IMR-90 (cell line): ENCODE results near the gene SLC19A1. TPM values are rescaled to one million over a fixed set of nuclear protein-coding genes. Genes with fewer than 3 reads are reported as not detected.

Experiments used
- ATAC-seq: fragments of 200-7000 bp; cut with Tn5 transposase; 2 replicates; pipeline ENCODE4 v1.9.1; 2020; ENCODE audit warnings: low read depth, mild to moderate bottlenecking, moderate library complexity
- BruUV-seq: library from RNA; stranded (reverse); fragments of 400-500 nt; replicated peaks from 2 replicates; lab custom pipeline; 2021; lab: Mats Ljungman, UMichigan
- CTCF ChIA-PET: fragments of 300-600 bp; formaldehyde crosslinking; extraction: SDS; loops from one replicate; lab custom pipeline; 2021; ENCODE audit warnings: antibody characterized with exemption; lab: Yijun Ruan, JAX
- POLR2A ChIA-PET: fragments of 300-600 bp; sonication (Branson Sonifier 250); formaldehyde crosslinking; loops from one replicate; lab custom pipeline; 2022; ENCODE audit warnings: antibody characterized with exemption; ENCODE audit not compliant: unreplicated experiment; lab: Charles Lee
- DNase-seq: peaks from one replicate; pipeline ENCODE4 v3.0.0; 2013
- H2AFZ ChIP-seq: replicated peaks from 2 replicates; pipeline ENCODE3; 2013; ENCODE audit warnings: low read length, mild to moderate bottlenecking; ENCODE audit not compliant: poor library complexity
- H2AK5ac ChIP-seq: 2 replicates; pipeline ENCODE4 v1.6.1; 2013; ENCODE audit warnings: low read depth, low read length, inconsistent platforms
- H2AK9ac ChIP-seq: replicated peaks from 2 replicates; pipeline ENCODE3; 2013; ENCODE audit warnings: mild to moderate bottlenecking, low read depth, low read length, moderate library complexity; ENCODE audit not compliant: poor library complexity
- H2BK120ac ChIP-seq: 2 replicates; pipeline ENCODE4 v1.6.1; 2013; ENCODE audit warnings: low read depth, low read length, inconsistent platforms
- H2BK15ac ChIP-seq: 3 replicates; pipeline ENCODE4 v1.6.1; 2013; ENCODE audit warnings: low read depth, low read length, inconsistent platforms
- H2BK20ac ChIP-seq: 2 replicates; pipeline ENCODE4 v1.6.1; 2013; ENCODE audit warnings: low read depth, mild to moderate bottlenecking, inconsistent platforms, low read length, moderate library complexity
- H2BK5ac ChIP-seq: 2 replicates; pipeline ENCODE4 v1.6.1; 2013; ENCODE audit warnings: mild to moderate bottlenecking, low read depth, low read length, inconsistent platforms; ENCODE audit not compliant: poor library complexity, severe bottlenecking
- H3K14ac ChIP-seq: replicated peaks from 2 replicates; pipeline ENCODE4 v1.6.1; 2013; ENCODE audit warnings: low read depth, low read length, inconsistent platforms
- H3K18ac ChIP-seq: 2 replicates; pipeline ENCODE4 v1.6.1; 2013; ENCODE audit warnings: low read depth, low read length, control low read depth
- H3K23ac ChIP-seq: 2 replicates; pipeline ENCODE4 v1.6.1; 2013; ENCODE audit warnings: low read depth, low read length, inconsistent platforms
- H3K27ac ChIP-seq: 2 replicates; pipeline ENCODE4 v1.5.1; 2013; ENCODE audit warnings: mild to moderate bottlenecking, control low read depth, low read length; ENCODE audit not compliant: insufficient read depth
- H3K27me3 ChIP-seq: 2 replicates; pipeline ENCODE4 v1.6.1; 2013; ENCODE audit warnings: low read length; ENCODE audit not compliant: control insufficient read depth, insufficient read depth
- H3K36me3 ChIP-seq: 2 replicates; pipeline ENCODE4 v1.6.1; 2013; ENCODE audit warnings: low read length, mixed read lengths; ENCODE audit not compliant: control insufficient read depth, insufficient read depth
- H3K4ac ChIP-seq: 2 replicates; pipeline ENCODE4 v1.6.1; 2013; ENCODE audit warnings: low read depth, low read length, inconsistent platforms
- H3K4me1 ChIP-seq: 2 replicates; pipeline ENCODE4 v1.6.1; 2013; ENCODE audit warnings: low read length, mixed read lengths; ENCODE audit not compliant: control insufficient read depth, insufficient read depth
- H3K4me2 ChIP-seq: 2 replicates; pipeline ENCODE4 v1.6.1; 2013; ENCODE audit warnings: low read depth, mild to moderate bottlenecking, control low read depth, low read length, moderate library complexity
- H3K4me3 ChIP-seq: 2 replicates; pipeline ENCODE4 v1.5.1; 2013; ENCODE audit warnings: low read depth, mild to moderate bottlenecking, control low read depth, low read length, moderate library complexity; ENCODE audit not compliant: insufficient read depth
- H3K56ac ChIP-seq: 2 replicates; pipeline ENCODE4 v1.6.1; 2013; ENCODE audit warnings: low read length, inconsistent platforms; ENCODE audit not compliant: insufficient read depth; ENCODE audit errors: extremely low read depth
- H3K79me1 ChIP-seq, 2 experiments: 2 replicates each; pipeline ENCODE4 v1.6.1; 2013; ENCODE audit warnings: low read length in 2 of 2, inconsistent platforms in 1 of 2, low read depth in 1 of 2
- H3K9ac ChIP-seq: 2 replicates; pipeline ENCODE4 v1.6.1; 2013; ENCODE audit warnings: low read depth, low read length, control low read depth
- H3K9me1 ChIP-seq: 2 replicates; pipeline ENCODE4 v1.6.1; 2013; ENCODE audit warnings: low read length, inconsistent platforms; ENCODE audit not compliant: insufficient read depth
- H3K9me3 ChIP-seq: 2 replicates; pipeline ENCODE4 v1.6.1; 2013; ENCODE audit warnings: low read length; ENCODE audit not compliant: control insufficient read depth, insufficient read depth
- H4K20me1 ChIP-seq: 2 replicates; pipeline ENCODE4 v1.6.1; 2013; ENCODE audit warnings: low read length, inconsistent platforms; ENCODE audit not compliant: insufficient read depth
- H4K5ac ChIP-seq: 2 replicates; pipeline ENCODE4 v1.6.1; 2013; ENCODE audit warnings: mild to moderate bottlenecking, low read depth, low read length, control low read depth
- H4K8ac ChIP-seq, 2 experiments: 2 replicates each; pipeline ENCODE4 v1.6.1; 2013; ENCODE audit warnings: low read depth in 2 of 2, low read length in 2 of 2, control low read depth in 1 of 2, inconsistent platforms in 1 of 2
- H4K91ac ChIP-seq: 2 replicates; pipeline ENCODE4 v1.6.1; 2013; ENCODE audit warnings: low read depth, low read length, inconsistent platforms; ENCODE audit not compliant: insufficient read depth
- FOS ChIP-seq: fragments of 150-350 bp; IDR thresholded peaks from 2 replicates; pipeline ENCODE4 v1.6.1; 2016; ENCODE audit warnings: low read depth, low read length
- POLR2A ChIP-seq: IDR thresholded peaks from 2 replicates; pipeline ENCODE4 v1.6.1; 2012; ENCODE audit warnings: mild to moderate bottlenecking, low read depth, low read length
- RCOR1 ChIP-seq: IDR thresholded peaks from 2 replicates; pipeline ENCODE4 v1.6.1; 2012; ENCODE audit warnings: mild to moderate bottlenecking, low read length, improper control_type of control experiment; ENCODE audit not compliant: insufficient replicate concordance
- WGBS, 2 experiments: methylation state at CpG; one replicate each; pipeline versions ENCODE4 v1.1.5 to v1.1.7; 2013; ENCODE audit warnings: missing lambda C conversion rate in 2 of 2; ENCODE audit not compliant: insufficient read length in 1 of 2; ENCODE audit errors: extremely low coverage in 2 of 2; 5-methylcytosine and 5-hydroxymethylcytosine counted together
- dilution Hi-C: fragments of 300-500 bp; cut with HindIII; formaldehyde crosslinking; loops from one replicate; pipeline ENCODE4 v1.14.3; 2018; ENCODE audit warnings: low sequenced_read_pairs; ENCODE audit not compliant: unreplicated experiment
- in situ Hi-C: fragments of 300-500 bp; cut with MboI; formaldehyde crosslinking; loops from 3 replicates; pipeline ENCODE4 v1.14.3; 2019; ENCODE audit warnings: low sequenced_read_pairs, inconsistent platforms, mixed read lengths
- intact Hi-C: fragments of 100-400 bp; cut with micrococcal nuclease; formaldehyde crosslinking; loops from 2 replicates; pipeline ENCODE4 v1.10.0; 2022
- polyA plus RNA-seq, 3 experiments: library from polyadenylated mRNA; depleted of rRNA; stranded (reverse); fragments of >200 nt; gene quantifications; 2 replicates each; pipeline ENCODE4 v1.2.3, GENCODE V29; 2012; ENCODE audit warnings: low replicate concordance in 1 of 3
- total RNA-seq: library from RNA; depleted of rRNA; stranded (reverse); fragments of >200 nt; gene quantifications from 2 replicates; pipeline ENCODE4 v1.2.3, GENCODE V29; 2012

Gene SLC19A1
- total and polyA plus RNA-seq, 2 of the 4 experiments (the other 2 are of a cell fraction), result 2.2 to 16.2 TPM

DNA sequence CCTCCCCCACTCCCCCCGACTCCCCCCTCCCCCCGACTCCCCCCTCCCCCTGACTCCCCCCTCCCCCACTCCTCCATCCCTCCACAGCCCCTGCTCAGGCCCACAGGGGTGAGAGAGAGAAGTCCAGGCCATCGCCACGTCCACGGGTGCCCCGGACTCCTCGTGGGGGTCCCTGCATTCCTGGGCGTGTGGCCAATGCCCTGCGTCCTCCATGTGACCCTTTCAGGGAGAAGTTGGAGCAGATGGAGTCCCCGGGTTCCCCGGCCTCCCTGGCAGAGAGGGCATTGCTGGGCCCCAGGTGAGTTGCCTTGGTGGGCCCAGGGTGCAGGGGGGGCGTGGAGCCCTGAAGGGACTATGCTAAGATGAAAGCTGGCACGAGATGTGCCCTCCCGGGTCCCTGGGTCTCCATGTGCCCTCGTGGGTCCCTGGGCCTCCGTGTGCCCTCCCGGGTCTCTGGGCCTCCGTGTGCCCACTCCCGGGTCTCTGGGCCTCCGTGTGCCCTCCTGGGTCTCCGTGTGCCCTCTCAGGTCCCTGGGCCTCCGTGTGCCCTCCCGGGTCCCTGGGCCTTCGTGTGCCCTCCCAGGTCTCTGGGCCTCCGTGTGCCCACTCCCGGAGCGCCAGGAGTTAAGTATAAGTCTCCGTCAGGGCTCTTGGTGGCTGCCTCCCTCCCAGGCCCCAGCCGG lies 52.0 kb downstream of the SLC19A1 start:
- in situ Hi-C loops, result no loop called here
- Histone ChIP-seq H2BK15ac (no peak overlapping the region), H3K4me1 (no peaks in the 10 kb centered on the region), H2AFZ (no peak overlapping the region), H3K9ac (no peak overlapping the region), H3K4me2 (no peak overlapping the region), H4K20me1 (no peaks in the 10 kb centered on the region; the same call in 1 of the 2 replicates), H3K56ac (no peak overlapping the region), H3K27me3 (no peaks in the 10 kb centered on the region), H4K91ac (no peak overlapping the region), H3K9me3 (no peaks in the 10 kb centered on the region), H2AK9ac (no peak overlapping the region), H4K5ac (no peak overlapping the region), H3K4ac (no peak overlapping the region), H4K8ac (no peak overlapping the region), H3K18ac (no peak overlapping the region), H3K36me3 (peaks cover 60% of the 10 kb centered on the region; the same call in 1 of the 2 replicates), H3K23ac (no peak overlapping the region), H2BK120ac (no peak overlapping the region), H3K14ac (no peak overlapping the region), H3K4me3 (no peak overlapping the region), H2AK5ac (no peak overlapping the region), H3K9me1 (no peaks in the 10 kb centered on the region), H2BK20ac (no peak overlapping the region), H3K79me1 (no peaks in the 10 kb centered on the region), H2BK5ac (no peak overlapping the region), H3K27ac (no peak overlapping the region)
- intact Hi-C loops, result no loop called here
- POLR2A ChIA-PET, result no interaction called here
- dilution Hi-C loops, result no loop called here
- no peak for DNase-seq
- no TSS peak for BruUV-seq
- 77% methylated on average over 10 of the region's 29 CpGs; no CpG with 5 or more reads in 1 of the 2 experiments for WGBS, 2 experiments
- CTCF ChIA-PET, result no interaction called here
- ATAC-seq, result no peak
- TF ChIP-seq RCOR1 (no peak), POLR2A (no peak), FOS (no peak)
